CD4-positive, alpha-beta T cell (primary cell): Measurements from ENCODE around the gene UGT1A10. TPM values are rescaled to one million over a fixed set of nuclear protein-coding genes. Genes with fewer than 3 reads are reported as not detected.

ENCODE experiments used
- ATAC-seq: fragments of 200-7000 bp; cut with Tn5 transposase; one replicate; pipeline ENCODE4 v1.10.0; 2022; ENCODE audit warnings: mild to moderate bottlenecking; ENCODE audit not compliant: poor library complexity
- CTCF ChIA-PET: fragments of 350-600 bp; sonication (Branson Sonifier 250); formaldehyde crosslinking; loops from one replicate; lab custom pipeline; 2021; ENCODE audit warnings: antibody characterized with exemption, inconsistent platforms; lab: Charles Lee
- POLR2A ChIA-PET: fragments of 350-600 bp; sonication (Branson Sonifier 250); formaldehyde crosslinking; loops from one replicate; lab custom pipeline; 2021; ENCODE audit warnings: antibody characterized with exemption, inconsistent platforms; lab: Charles Lee
- DNase-seq, 14 experiments: peaks; one replicate each; pipeline ENCODE4 v3.0.0-alpha.2; 2013 to 2020; ENCODE audit warnings: mixed read lengths in 2 of 14
- H3K27ac ChIP-seq, 2 donors: one replicate each; pipeline versions ENCODE4 v1.5.1 to v1.7.0; 2013; ENCODE audit warnings: low read length in 2 of 2, low read depth in 1 of 2, mild to moderate bottlenecking in 1 of 2
- H3K27me3 ChIP-seq, 2 experiments: 1 replicate in 1 of 2; 2 replicates in 1 of 2; pipeline versions ENCODE4 v1.6.1 to v1.7.0; 2013; ENCODE audit warnings: low read length in 2 of 2, control low read depth in 1 of 2, mild to moderate bottlenecking in 1 of 2, moderate library complexity in 1 of 2; ENCODE audit not compliant: insufficient read depth in 2 of 2, control insufficient read depth in 1 of 2
- H3K36me3 ChIP-seq: one replicate; pipeline ENCODE4 v1.6.1; 2013; ENCODE audit warnings: low read length, control low read depth; ENCODE audit not compliant: insufficient read depth
- H3K4me1 ChIP-seq: one replicate; pipeline ENCODE4 v1.6.1; 2013; ENCODE audit warnings: low read length, control low read depth; ENCODE audit not compliant: insufficient read depth
- H3K4me3 ChIP-seq: one replicate; pipeline ENCODE4 v1.5.1; 2013; ENCODE audit warnings: mild to moderate bottlenecking, low read length, moderate library complexity
- H3K9me3 ChIP-seq, 2 experiments: 1 replicate in 1 of 2; 2 replicates in 1 of 2; pipeline versions ENCODE4 v1.6.1 to v1.7.0; 2013; ENCODE audit warnings: low read length in 2 of 2, mild to moderate bottlenecking in 2 of 2, control low read depth in 1 of 2, moderate library complexity in 1 of 2; ENCODE audit not compliant: control insufficient read depth in 1 of 2, insufficient read depth in 1 of 2
- H3K27ac Mint-ChIP-seq: one replicate; pipeline ENCODE4 v1.8.0; 2020; ENCODE audit warnings: mixed read lengths
- H3K27me3 Mint-ChIP-seq: one replicate; pipeline ENCODE4 v1.8.0; 2021; ENCODE audit warnings: mixed read lengths
- H3K36me3 Mint-ChIP-seq: one replicate; pipeline ENCODE4 v1.8.0; 2021; ENCODE audit warnings: low read depth, mixed read lengths
- H3K4me1 Mint-ChIP-seq: one replicate; pipeline ENCODE4 v1.8.0; 2021; ENCODE audit warnings: low read depth, mixed read lengths
- H3K4me3 Mint-ChIP-seq: one replicate; pipeline ENCODE4 v1.8.0; 2020; ENCODE audit warnings: mild to moderate bottlenecking, mixed read lengths
- H3K9me3 Mint-ChIP-seq: one replicate; pipeline ENCODE4 v1.8.0; 2020; ENCODE audit warnings: mixed read lengths
- intact Hi-C, 2 experiments: fragments of 100-400 bp; cut with DNase I in 1 of 2; cut with micrococcal nuclease in 1 of 2; formaldehyde crosslinking; loops; one replicate each; pipeline versions ENCODE4 v1.15.1 to v1.9.0; 2023 to 2025; cut with DNase I, micrococcal nuclease
- total RNA-seq, 174 experiments: library from RNA in 2 of 174; stranded (reverse) in 2 of 174; gene quantifications; one replicate each; pipeline ENCODE4 v1.2.3 and lab custom pipeline; 2021 to 2026
- TF ChIP-seq, protein P1 (sequence below): fragments of 200-600 bp; IDR thresholded peaks from one replicate; pipeline ENCODE4 v1.8.0; 2022; ENCODE audit warnings: antibody characterized with exemption, mild to moderate bottlenecking

Gene UGT1A10
- total RNA-seq, 2 experiments from 2014 or later = not detected

DNA sequence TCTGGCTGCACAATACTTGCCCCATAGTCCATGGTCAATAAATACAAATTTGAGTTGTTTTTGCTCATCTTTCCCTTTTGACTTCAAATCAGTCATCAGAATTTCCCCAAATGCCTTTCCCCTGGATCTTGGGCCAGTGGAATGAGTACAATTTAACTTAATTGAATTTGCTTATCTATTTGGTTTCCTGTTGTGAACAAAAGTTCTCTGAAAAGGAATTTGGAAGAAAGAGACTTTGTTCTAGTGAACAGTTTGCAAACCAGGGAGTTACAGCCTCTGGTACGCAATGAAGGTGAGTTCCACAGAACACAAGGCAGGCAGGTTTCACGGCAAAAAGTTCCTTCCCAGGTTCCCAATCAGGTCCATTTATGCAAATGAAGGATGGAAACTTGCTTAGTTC, 122.6 kb downstream of the UGT1A10 start:
- TF ChIP-seq, protein P1, sequence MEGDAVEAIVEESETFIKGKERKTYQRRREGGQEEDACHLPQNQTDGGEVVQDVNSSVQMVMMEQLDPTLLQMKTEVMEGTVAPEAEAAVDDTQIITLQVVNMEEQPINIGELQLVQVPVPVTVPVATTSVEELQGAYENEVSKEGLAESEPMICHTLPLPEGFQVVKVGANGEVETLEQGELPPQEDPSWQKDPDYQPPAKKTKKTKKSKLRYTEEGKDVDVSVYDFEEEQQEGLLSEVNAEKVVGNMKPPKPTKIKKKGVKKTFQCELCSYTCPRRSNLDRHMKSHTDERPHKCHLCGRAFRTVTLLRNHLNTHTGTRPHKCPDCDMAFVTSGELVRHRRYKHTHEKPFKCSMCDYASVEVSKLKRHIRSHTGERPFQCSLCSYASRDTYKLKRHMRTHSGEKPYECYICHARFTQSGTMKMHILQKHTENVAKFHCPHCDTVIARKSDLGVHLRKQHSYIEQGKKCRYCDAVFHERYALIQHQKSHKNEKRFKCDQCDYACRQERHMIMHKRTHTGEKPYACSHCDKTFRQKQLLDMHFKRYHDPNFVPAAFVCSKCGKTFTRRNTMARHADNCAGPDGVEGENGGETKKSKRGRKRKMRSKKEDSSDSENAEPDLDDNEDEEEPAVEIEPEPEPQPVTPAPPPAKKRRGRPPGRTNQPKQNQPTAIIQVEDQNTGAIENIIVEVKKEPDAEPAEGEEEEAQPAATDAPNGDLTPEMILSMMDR = no peak
- Mint-ChIP-seq H3K4me1 (no peaks in the 10 kb centered on the region), H3K27me3 (peaks cover 16% of the 10 kb centered on the region), H3K9me3 (no peaks in the 10 kb centered on the region), H3K4me3 (no peak overlapping the region), H3K36me3 (no peaks in the 10 kb centered on the region), H3K27ac (no peak overlapping the region)
- intact Hi-C loops = no loop called here
- Histone ChIP-seq H3K36me3 (no peaks in the 10 kb centered on the region), H3K9me3 (peaks cover 0 to 7% of the 10 kb centered on the region in 2 experiments), H3K27ac (no peak overlapping the region), H3K4me1 (no peaks in the 10 kb centered on the region), H3K4me3 (no peak overlapping the region), H3K27me3 (no peaks in the 10 kb centered on the region)
- no peak for ATAC-seq
- no peak for DNase-seq
- CTCF ChIA-PET = no interaction called here
- POLR2A ChIA-PET = no interaction called here

GRCh38 chr2:233760043-233760442, 123.8 kb downstream of the UGT1A10 start, which contains the start of gene UGT1A1:
TSS of gene UGT1A1 (plus strand) at chr2:233760270. CDS start at chr2:233760288, 18 bp downstream.
- H3K4me1 Mint-ChIP-seq = no peaks in the 10 kb centered on the region
- no peak within 1 kb of the TSS for H3K4me3 Mint-ChIP-seq
- no peaks in the 10 kb centered on the region for H3K9me3 Mint-ChIP-seq
- no peak for DNase-seq
- H3K36me3 Mint-ChIP-seq = no peaks in the 10 kb centered on the region
- CTCF ChIA-PET = no interaction called here
- TF ChIP-seq, protein P1 = no peak
- no peak within 1 kb of the TSS for H3K27ac ChIP-seq
- no peak within 1 kb of the TSS for H3K4me3 ChIP-seq
- no peak for ATAC-seq
- H3K9me3 ChIP-seq = peaks cover 0 to 4% of the 10 kb centered on the region in 2 experiments
- H3K27me3 Mint-ChIP-seq = peaks cover 20% of the 10 kb centered on the region
- H3K36me3 ChIP-seq = no peaks in the 10 kb centered on the region
- no peaks in the 10 kb centered on the region for H3K27me3 ChIP-seq
- H3K4me1 ChIP-seq = no peaks in the 10 kb centered on the region
- intact Hi-C loops = no loop called here
- H3K27ac Mint-ChIP-seq = no peak within 1 kb of the TSS
- POLR2A ChIA-PET = no interaction called here

GRCh38 chr2:233761040-233761769, 125.0 kb downstream of the UGT1A10 start:
- H3K9me3 Mint-ChIP-seq = no peaks in the 10 kb centered on the region
- Histone ChIP-seq H3K36me3 (no peaks in the 10 kb centered on the region), H3K9me3 (peaks cover 0 to 3% of the 10 kb centered on the region in 2 experiments), H3K27ac (no peak overlapping the region), H3K27me3 (no peaks in the 10 kb centered on the region), H3K4me1 (no peaks in the 10 kb centered on the region), H3K4me3 (no peak overlapping the region)
- no peaks in the 10 kb centered on the region for H3K4me1 Mint-ChIP-seq
- no peaks in the 10 kb centered on the region for H3K36me3 Mint-ChIP-seq
- H3K27ac Mint-ChIP-seq = no peak overlapping the region
- TF ChIP-seq, protein P1 = no peak
- no peak overlapping the region for H3K4me3 Mint-ChIP-seq
- DNase-seq = no peak
- ATAC-seq = no peak
- H3K27me3 Mint-ChIP-seq = peaks cover 25% of the 10 kb centered on the region
- ChIA-PET POLR2A (no interaction called here), CTCF (no interaction called here)
- intact Hi-C loops = no loop called here
